ENCODE results near the gene TRPM3. TPM values are rescaled to one million over a fixed set of nuclear protein-coding genes. Genes with fewer than 3 reads are reported as not detected.

Gene TRPM3
- total RNA-seq, 1 donor from 2014 or later = 0.22 TPM

DNA sequence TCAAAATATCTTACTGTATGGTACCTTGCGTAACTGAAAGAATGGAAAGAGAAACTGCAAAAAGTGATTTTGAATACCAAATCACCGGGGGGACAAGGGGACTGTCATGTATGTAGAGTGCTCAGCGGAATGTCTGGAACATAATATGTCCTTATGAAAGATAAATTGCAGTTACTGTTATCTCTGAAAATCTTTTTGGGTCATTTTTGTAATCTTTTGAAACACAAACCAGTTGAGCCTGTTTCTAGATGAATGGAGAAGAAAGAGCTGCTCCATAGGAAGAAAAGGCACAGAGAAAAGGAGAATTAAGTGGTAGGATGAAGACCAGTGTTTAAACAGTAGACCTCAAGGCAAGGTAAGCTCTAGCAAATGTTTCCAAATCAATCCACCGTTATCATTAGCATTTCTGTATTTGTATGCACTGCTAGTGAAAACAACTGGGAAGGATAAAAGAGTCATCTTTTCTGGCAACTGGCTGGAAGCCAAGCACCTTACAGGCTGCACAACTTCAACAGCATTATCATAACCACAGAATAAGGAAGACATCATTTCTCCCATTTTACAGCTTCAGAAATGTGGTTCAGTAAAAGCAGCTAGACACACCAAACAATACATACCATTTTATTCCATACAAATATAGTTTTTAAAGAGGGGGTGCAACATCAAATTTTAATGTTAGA lies 158.5 kb downstream of the TRPM3 start:
- no peak for DNase-seq
- no peaks in the 10 kb centered on the region for H3K27me3 ChIP-seq (ENCODE audit: low read depth)
- H3K27ac ChIP-seq (replicated peaks) = no peak overlapping the region
- H3K4me3 ChIP-seq = no peak overlapping the region
- intact Hi-C loops (cut with micrococcal nuclease) = no loop called here
- H3K4me1 ChIP-seq = no peaks in the 10 kb centered on the region
- peaks cover 5% of the 10 kb centered on the region for H3K9me3 ChIP-seq (replicated peaks)
- H3K36me3 ChIP-seq = no peaks in the 10 kb centered on the region
- TF ChIP-seq, protein P1, sequence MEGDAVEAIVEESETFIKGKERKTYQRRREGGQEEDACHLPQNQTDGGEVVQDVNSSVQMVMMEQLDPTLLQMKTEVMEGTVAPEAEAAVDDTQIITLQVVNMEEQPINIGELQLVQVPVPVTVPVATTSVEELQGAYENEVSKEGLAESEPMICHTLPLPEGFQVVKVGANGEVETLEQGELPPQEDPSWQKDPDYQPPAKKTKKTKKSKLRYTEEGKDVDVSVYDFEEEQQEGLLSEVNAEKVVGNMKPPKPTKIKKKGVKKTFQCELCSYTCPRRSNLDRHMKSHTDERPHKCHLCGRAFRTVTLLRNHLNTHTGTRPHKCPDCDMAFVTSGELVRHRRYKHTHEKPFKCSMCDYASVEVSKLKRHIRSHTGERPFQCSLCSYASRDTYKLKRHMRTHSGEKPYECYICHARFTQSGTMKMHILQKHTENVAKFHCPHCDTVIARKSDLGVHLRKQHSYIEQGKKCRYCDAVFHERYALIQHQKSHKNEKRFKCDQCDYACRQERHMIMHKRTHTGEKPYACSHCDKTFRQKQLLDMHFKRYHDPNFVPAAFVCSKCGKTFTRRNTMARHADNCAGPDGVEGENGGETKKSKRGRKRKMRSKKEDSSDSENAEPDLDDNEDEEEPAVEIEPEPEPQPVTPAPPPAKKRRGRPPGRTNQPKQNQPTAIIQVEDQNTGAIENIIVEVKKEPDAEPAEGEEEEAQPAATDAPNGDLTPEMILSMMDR (IDR thresholded peaks at IDR 0.05; ENCODE audit: borderline replicate concordance) = no peak

DNA sequence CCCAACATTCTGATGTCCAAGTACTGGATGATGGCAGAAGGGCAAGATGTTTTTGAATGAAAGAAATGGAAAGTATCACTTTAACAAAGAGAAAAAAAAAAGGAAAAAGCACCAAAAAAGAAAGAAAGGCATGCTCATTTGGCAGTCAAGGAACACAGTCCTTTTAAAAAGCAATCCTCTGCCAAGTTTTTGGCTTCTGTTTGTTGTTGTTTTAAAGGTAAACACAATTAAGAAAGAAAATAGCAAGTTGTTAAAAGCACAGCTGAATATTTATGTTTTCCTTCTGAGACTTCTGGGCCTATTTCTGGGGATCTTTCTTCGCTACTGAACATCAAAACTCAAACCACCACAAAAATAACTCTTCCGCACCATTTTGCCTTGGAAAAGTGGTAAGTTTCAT lies 162.1 kb downstream of the TRPM3 start:
- DNase-seq = no peak
- Histone ChIP-seq H3K4me1 (no peaks in the 10 kb centered on the region), H3K36me3 (no peaks in the 10 kb centered on the region), H3K27ac (replicated peaks) (no peak overlapping the region), H3K27me3 (ENCODE audit: low read depth) (no peaks in the 10 kb centered on the region), H3K4me3 (no peak overlapping the region), H3K9me3 (replicated peaks) (no peaks in the 10 kb centered on the region)
- TF ChIP-seq, protein P1 (IDR thresholded peaks at IDR 0.05; ENCODE audit: borderline replicate concordance) = no peak
- intact Hi-C loops (cut with micrococcal nuclease) = no loop called here

DNA sequence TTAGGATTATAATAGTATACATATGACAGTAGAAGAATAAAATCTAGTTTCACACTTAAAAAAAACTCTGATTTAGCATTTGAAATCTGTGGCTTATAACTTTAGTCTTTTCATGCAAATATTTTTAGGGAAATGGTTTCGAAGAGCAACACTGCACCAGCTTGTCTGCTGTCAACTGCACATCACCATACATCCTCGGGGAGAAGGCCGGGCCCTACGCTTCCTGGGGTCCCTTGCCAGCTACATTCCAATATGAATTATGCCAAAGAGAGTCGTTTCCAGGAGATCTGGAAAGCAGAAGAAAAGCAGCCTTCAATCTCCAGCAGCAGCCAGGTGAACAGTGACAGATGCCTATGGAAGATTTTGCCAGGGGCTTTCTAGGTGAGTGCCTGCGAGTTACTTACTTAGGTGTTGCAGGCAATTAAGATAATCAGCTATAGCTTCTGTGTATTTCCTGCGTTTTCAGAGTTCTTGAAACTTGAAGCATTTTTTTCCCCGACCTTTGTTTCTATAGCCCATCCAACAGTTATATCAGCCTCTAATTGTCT lies 166.8 kb downstream of the TRPM3 start:
- intact Hi-C loops (cut with micrococcal nuclease) = no loop called here
- TF ChIP-seq, protein P1 (IDR thresholded peaks at IDR 0.05; ENCODE audit: borderline replicate concordance) = no peak
- no peaks in the 10 kb centered on the region for H3K36me3 ChIP-seq
- H3K27ac ChIP-seq (replicated peaks) = no peak overlapping the region
- H3K27me3 ChIP-seq (ENCODE audit: low read depth) = no peaks in the 10 kb centered on the region
- no peak overlapping the region for H3K4me3 ChIP-seq
- DNase-seq = no peak
- no peaks in the 10 kb centered on the region for H3K9me3 ChIP-seq (replicated peaks)
- H3K4me1 ChIP-seq = no peaks in the 10 kb centered on the region

DNA sequence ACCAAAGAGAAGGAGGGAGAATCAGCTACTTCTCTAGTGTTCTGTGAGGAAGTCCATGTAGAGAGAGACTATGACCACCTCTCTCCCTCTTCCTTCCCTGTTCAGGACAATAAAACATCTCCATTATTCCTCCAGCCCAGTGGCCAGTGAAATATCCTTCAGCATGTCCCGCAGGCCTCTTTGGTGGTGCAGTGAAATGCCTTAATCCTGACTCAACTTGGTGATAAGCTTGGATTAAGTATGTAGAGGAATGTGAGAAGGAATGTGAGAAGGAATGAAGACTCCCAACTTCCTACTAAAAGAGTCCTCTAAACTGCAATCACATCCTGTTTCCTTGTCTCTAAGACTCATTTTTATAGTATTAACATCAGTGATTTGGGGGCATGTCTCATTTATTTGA lies 167.3 kb downstream of the TRPM3 start:
- TF ChIP-seq, protein P1 (IDR thresholded peaks at IDR 0.05; ENCODE audit: borderline replicate concordance) = no peak
- H3K27me3 ChIP-seq (ENCODE audit: low read depth) = no peaks in the 10 kb centered on the region
- no peaks in the 10 kb centered on the region for H3K36me3 ChIP-seq
- no peak for DNase-seq
- H3K4me1 ChIP-seq = no peaks in the 10 kb centered on the region
- H3K9me3 ChIP-seq (replicated peaks) = no peaks in the 10 kb centered on the region
- H3K27ac ChIP-seq (replicated peaks) = no peak overlapping the region
- intact Hi-C loops (cut with micrococcal nuclease) = no loop called here
- H3K4me3 ChIP-seq = no peak overlapping the region

DNA sequence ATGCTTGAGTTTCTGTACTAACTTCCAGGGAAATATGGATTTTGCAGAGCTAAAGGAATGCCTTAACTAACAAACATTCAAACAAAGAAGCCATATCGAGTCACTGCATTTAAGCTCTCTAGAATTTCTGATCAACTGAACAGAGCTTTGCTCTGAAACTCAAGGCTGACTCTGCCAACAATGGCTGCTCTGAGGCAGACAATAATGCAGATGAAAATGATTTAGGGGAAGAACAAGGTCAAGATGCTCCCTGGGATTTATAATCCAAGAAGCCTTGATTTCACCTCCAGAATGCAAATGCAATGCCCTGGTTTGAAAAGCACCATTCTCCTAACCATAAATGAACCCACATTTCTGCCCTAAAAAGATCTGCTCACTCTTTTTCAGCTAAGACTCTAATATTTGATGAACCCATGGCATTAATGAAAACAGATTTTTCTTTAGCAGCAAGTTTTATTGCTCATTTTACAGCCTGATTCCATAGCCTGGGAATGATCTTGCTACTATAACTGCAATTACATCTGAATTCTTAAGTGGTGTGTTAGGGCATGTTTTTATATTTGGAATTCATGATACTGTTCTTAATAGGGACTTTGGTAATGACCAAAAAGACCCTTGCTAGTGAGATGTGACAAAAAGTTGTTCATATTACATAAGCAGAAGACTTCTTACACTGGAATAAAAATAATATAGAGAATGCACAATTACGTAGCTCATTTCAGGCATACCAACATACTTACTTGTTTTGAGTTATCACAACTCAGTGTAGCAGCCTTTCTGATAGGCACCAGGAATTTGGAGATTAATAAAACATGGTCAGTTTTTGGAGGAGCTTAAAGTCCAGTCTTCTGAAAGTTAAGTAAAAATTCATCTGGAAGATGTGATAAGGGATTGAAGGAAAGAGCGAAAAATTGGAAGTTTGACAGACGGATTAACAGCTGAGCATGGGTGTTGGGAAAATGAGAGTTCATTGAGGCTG lies 169.4 kb downstream of the TRPM3 start:
- no peak for DNase-seq
- Histone ChIP-seq H3K4me3 (no peak overlapping the region), H3K36me3 (no peaks in the 10 kb centered on the region), H3K9me3 (replicated peaks) (no peaks in the 10 kb centered on the region), H3K27me3 (ENCODE audit: low read depth) (no peaks in the 10 kb centered on the region), H3K4me1 (no peaks in the 10 kb centered on the region), H3K27ac (replicated peaks) (no peak overlapping the region)
- intact Hi-C loops (cut with micrococcal nuclease) = no loop called here
- TF ChIP-seq, protein P1 (IDR thresholded peaks at IDR 0.05; ENCODE audit: borderline replicate concordance) = no peak

Data from left ventricle myocardium inferior (tissue), 1 donor.